HG03039 (cell line): ENCODE results near the gene NF2.

ENCODE experiments used
- ATAC-seq: cut with Tn5 transposase; IDR thresholded peaks from one replicate; pipeline ENCODE4 v1.9.1; 2021; ENCODE audit warnings: mild to moderate bottlenecking, moderate library complexity; ENCODE audit not compliant: unreplicated experiment

NF2 gene

DNA sequence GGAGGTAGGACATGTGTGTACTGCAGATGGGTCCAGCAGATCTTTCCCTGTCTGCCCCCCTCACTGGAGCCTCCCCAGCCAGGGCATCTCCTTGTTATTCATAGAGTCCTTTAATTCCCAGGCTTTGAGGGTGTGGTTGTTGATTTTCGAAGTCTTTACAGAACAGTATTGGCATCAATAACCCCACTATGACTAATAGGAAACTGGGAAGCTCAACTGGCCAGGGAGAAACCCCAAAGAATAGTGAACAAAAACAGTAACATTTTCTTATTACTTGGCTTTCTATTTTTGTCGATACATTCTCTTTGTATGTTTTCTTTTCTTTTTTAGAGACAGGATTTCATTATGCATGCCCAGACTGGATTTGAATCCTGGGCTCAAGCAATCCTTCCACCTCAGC, 57.9 kb downstream of the NF2 start:
- no peak for ATAC-seq

DNA sequence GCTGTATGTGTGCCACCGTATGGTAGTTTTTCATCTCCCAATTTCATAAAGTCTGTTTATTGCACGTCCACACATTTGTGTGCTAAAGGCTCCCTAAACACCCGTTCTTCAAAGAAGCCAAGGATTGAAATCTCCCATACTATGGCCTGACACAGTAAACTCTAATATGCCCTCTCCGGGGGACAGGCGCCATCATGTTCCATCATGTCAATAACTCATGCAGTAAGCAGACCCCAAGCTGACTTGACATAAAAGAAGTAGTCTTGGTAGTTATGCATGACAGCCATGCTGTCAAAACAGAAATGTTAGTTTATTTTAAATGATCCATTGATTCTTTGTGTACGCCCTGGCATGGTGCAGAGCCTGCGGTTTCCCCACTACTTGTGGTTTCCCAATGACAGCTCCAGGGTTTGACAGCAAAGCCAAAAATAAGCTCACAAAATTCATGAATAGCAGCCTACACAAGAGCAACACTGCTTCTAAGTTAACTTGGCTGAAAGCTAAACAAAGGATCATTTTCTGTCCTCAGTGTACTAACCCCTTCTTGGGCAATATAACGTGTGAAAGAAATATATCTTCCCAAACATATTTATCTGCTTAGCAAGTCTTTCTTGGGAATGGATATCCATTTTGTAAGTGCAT, 59.9 kb downstream of the NF2 start:
- no peak for ATAC-seq

DNA sequence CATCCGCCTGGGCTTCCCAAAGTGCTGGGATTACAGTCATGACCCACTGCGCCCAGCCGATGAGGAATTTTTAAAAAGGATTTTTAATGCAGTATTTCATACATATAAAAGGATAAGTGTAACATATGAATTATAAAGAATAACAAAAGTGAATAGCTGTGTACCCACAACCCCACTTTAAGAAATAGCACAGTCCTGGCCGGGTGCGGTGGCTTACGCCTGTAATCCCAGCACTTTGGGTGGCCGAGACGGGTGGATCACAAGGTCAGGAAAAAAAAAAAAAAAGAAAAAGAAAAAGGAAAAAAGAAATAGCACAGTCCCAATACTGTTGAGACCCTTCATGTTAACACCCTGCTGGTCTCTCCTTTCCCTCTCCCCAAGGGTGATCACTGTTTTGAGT, 62.1 kb downstream of the NF2 start:
- no peak for ATAC-seq

DNA sequence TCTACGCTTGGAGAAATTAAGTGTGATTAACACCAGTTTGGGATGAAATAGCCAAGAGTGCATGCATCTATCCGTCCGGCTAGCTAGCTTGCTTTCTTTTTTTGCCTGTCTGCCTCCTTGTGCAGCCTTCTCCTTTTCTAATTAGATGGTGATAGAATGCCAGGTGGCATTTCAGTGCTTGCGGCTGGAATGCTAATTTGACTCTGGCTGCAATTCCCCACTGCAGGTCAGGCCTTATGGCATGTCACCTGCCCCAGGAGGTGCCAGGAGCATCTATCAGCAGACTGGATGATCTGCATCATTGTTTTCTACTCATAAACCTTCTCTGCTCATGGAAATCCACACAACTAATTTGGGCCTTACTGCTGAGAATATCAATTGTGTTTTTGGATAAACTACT, 65.2 kb downstream of the NF2 start:
- no peak for ATAC-seq

DNA sequence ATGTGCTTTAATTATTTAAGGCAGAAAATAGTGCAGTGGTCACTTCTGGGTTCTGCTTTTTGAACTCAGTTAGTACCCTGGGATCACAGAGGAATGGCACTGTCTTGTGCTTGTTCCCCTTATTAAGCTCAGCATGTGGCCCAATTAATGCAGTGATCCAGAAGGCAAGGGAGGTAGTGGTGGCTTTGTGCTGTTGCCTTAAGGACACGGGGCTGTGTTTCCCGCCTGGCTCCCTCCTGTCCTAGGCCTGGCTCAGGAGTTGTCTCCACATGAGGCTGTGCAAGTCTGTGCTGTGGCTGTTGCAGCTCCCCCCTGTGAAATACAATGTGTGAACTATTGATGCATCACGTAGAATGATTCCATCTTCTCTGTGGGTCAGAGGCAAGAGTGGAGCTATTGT, 67.2 kb downstream of the NF2 start:
- no peak for ATAC-seq

DNA sequence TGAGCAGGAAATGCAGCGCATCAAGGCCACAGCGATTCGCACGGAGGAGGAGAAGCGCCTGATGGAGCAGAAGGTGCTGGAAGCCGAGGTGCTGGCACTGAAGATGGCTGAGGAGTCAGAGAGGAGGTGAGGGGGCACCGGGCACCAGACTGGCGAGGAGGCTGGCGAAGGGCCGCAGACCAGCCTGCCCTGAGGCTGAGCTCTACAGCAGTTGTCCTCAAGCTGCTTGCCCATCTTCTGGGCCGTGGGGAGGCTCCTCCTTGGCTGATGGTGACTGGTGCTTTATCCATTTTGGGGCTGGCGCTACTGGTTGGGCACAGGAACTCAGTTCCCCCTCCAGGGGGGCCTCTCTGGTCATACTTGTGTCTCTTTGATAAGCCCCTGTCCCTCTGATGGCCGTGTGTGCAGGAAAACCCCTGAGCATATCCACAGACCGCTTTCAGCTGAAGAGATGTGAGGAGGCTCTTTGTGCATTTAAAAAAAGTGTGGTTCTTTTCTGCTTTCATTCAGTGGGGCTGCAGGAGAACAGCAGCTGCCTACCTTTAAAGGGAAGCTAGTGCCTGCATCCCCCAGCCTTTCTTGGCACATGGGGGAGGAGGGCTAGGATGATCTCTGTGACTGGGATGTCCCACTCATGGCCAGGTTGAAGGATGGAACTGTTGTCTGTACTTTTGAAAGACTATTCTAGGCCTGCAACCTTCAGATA, 70.1 kb downstream of the NF2 start:
- ATAC-seq = no peak

DNA sequence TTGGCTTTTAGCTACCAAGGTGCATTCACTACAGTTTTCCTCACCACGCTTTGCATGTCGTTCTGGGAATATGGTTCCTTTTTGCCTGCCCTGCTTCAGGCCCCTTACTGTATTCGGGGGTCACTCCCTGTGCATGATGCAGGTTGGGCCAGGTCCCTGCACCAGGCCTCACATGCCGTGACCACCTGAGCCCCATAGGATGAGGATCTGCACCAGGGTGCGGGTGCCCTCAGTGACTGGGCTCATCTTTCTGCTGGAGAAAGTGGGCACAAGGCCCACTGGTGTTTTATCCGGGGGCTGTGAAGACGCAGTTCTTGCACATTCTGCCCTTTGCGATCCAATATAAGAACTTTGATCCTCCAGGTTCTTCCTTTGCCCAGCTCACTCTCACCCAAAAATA, 70.7 kb downstream of the NF2 start:
- ATAC-seq = no peak

DNA sequence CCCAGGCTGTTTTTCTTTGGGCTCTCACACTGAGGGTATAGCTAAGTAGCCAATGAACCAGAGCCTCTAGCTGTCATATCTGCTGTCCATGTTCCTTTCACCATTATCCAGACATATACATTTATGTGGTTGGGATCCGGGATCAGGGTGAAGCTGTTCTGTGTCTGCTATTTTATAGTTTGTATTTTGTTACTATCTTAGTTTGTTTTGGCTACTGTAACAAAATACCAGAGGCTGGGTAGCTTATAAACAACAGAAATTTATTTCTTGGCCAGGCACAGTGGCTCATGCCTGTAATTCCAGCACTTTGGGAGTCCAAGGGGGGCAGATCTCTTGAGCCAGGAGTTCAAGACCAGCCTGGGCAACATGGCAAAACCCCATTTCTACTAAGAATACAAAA, 75.9 kb downstream of the NF2 start:
- ATAC-seq = no peak

DNA sequence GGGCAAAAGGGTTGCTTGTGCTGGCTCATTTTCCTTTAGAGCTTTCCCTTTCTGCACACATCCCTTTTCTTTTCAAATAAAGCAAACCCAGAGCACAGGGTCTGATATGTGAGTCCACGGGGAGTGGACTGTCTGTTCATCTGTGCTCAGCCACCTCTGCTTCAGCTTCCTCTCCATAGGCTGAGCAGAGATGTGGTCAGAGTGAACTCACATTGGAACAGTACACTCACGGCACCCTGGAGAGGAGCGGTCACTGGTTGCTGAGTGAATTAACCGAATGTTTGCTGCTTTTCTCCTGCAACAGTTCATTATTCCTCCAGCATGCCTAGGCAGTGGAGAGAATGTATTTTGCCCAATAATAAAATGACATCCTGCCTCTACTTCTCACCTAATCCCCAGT, 80.1 kb downstream of the NF2 start:
- ATAC-seq = no peak

DNA sequence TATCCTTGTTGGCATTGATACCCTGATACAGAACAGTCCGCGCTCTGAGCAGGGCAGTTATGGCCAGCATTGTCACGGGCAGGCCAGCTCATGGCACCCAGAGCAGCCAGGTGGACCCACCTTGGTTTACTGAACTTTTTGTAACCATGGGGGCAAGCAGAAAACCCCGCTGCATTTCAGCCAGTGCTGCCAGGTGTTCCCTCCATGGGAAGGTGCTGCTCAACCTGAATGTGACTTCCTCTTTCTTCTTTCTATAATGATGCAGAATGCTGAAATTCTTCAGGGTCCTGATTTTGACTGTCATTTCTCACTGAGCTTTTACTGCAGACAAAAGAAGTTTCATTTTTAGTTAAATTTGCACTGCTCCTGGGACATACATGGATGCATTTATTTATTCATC, 80.8 kb downstream of the NF2 start:
- no peak for ATAC-seq

DNA sequence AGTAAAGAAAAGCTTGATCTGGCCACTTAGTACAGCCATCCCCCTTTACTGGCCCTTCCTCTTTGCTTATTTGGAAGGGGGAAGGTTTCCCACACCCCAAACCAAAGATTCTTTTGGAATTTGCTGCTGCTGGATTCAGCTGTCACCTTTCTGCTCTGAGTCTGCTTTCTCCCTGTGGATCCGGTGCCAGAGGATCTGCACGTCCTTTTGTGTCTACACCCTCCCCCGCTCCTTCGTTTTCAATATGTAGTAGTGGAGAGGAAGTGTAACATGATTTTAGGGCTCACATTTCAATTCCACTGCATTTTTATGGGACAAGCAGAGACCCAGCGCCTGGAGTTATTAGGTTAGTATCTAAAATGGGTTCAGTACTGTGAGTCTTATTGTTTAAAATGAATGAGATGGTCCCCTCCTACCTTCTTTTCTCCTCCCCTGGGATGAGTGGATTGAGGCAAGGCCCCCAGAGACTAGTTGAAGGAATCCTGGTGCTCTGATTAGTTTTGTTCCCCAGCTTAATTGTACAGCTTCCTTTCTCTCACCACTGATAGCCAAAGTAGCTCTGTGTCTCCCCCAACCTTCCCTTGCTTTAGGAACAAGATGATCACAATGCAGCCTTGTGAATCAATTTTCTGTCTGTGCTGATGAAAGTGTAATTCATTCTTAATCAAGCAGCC, 85.9 kb downstream of the NF2 start:
- no peak for ATAC-seq

DNA sequence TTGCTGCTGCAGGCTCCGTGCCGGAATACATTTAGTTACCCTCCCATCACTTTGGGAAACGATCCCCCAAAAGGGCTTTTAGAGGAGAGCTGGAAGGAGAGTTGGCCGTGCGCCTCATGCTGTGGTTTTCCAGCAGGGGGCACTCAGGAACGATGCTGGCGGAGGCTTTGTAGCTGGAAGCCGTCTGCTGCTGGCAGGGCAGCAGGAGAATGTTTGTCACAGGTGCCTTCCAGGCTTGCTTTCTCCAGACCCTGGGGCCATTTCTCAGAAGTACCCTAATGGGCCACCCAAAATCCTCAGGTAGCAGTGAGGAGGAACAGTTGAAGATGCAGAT, 86.4 kb downstream of the NF2 start:
- no peak for ATAC-seq

DNA sequence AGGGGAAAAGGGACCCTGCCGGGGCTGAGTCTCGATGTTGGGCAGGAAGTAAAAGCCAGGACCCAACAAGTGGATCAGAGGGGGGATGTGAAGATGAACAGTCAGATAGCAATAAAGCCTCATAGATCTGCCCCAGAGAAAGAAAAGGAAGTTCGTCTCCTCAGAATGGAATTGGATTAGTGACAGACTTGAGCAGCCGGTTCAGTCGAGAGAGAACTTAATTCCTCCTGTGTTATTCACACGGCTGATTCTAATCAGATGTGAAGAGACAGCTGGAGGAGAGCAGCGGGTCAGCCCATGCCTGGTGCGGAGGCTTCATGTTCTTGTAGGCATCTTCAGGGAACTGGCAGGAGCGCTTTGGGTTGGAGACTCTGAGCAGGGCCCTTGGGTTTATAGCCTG, 87.0 kb downstream of the NF2 start:
- no peak for ATAC-seq

DNA sequence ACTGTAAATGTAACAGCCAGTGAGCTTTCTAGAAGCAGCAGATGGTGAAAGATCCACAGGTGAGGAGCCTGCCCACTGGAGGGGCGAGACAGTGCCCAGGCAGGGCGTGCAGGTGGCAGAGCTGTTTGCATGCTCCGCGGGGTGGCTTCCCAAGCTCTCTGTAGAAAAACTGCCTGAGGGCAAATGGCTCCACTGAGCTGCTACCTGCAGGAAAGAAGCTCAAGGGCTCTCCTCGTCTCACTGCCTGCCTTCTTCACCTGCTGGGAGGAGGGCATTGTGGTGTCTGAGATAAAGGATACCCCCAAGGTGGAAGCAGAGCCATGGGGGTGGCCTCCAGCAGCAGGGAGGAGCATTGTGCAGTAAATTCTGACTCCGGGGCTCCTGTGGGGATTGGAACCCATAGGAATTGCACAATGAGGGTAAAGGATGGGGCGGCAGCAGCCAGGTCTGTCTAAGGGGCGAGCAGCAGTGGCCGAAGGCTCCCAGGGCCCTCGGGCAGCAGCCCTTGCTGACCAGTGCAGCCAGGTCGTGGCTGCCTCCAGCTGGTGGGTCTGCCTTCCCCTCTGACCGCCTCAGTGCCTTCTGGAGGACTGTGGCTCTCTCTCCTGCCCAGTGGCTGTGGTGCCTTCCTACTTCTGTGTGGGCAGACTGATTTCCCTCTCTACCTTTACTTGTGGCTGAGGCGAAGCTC, 88.3 kb downstream of the NF2 start:
- ATAC-seq = no peak

DNA sequence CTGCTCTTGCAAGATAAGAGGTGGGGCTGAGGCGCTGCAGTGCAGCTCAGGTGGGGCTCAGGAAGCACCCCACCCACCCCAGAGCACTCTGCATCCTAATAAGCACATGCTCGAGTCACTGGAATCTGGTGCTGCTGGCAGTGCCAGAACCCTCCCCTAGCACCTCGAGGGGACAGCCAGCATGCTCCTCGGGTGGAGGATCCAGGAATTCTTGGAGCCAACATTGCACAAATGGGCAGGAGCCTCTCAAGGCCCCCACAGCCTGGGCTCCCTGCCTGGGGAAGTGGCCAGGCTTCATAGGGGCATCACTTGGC, 88.9 kb downstream of the NF2 start:
- ATAC-seq = no peak

DNA sequence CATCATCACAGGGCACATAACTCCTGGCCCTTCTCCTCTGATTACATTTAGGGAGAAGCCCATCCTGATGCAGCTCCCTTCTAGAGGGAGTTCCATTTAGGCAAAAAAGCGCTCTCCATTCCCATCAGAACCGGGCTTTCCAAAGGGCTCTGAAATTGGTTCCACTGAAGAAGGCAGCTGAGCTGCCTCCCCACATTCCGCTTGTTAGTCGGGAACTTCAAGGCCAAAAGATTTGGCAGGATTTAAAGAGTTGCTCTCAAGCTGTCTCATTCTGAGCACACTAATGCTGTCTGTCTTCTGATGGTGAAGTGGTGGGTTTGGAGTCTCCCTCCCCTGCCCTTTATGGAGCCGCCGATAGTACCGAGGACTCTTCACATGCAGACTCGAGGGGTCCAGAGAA, 89.7 kb downstream of the NF2 start:
- no peak for ATAC-seq

DNA sequence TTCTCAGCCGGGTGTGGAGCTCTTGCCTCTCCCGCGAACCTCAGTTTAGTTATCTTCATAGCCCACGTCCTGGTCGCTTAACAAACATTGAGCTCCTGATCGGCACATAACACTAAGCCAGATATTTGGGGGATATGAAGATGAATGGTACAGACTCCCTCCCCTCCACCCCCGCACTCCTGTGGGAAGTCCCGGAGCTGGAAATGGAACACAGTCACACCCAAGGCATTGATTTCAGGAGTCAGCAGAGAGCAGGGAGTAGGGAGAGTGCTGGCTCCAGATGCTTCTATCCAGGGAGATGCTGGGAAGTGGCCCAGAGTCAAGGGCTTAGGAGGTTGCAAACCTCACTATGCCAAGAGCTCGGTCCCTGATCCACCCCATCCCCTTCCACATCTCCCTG, 90.2 kb downstream of the NF2 start:
- ATAC-seq = no peak

DNA sequence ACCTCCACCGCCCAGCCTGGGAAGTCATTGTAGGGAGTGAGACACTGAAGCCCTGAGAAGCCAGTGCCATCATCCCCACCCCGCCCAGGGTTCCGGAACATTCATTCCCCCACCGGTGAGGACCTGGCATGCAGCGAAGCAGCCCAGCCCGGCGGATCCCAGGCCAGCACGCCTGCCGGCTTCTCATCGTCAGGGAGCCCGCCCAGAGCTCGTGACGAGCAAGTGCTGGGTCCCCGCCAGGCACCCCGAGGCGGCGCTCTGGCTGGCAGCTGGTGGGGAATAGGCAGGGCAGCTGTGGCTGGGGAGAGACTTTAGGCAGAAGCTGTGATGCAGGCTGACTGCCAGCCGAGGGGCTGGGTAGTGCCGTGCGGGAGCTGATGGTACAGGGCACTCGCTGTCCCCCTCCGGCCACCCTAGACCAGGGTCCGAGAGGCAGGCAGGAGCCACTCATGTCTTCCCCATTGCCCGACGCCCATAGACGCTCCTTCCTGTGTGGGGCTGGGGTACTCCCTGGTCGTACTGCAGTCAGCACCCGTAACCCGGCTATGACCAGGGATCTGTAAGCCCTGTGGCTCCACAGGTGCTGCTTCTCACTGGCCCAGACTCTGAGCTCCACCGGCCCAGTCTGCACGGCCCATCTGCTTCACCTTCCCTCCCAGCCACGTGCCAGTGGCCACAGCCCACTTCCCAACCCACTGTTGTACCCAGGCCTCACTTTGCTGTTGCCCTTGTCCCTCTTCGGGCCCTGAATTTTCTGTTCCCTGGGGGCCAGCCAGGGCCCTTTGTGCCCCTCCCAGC, 91.9 kb downstream of the NF2 start:
- ATAC-seq = no peak

DNA sequence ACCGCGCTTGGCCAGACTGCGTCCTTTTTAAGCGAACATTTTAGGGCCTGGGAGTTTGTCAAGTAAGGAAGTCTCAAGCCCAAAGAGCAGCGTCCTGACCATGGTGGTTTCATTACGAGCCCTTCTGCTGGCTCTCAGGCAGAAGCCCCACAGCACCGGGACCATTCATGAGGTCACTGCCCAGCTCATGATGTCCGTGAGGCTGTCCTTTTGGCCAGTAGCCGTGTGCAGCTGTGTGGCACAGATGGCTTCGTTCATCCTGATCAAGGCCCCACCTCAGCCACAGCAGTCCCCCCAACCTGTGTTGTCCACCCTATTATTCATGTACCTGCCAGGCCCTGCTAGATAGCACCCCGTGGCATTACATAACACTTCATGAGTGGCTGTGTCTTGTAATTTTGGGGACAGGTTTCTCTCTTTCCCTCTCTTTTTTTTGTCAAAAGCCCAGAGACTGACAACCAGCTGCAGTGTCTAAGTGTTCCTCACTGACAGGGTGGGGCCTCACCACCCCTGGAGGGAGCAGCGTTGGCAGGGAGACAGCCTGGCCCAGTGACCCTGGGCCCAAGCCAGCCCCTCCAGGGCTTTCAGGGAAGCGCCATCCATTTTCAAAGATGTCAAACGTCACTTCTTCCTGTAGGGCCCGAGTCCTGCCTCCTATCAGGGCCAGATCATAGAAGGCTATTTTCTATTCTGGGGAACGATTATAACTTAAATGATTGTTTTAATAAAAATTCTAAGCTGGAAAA, 94.6 kb downstream of the NF2 start:
- no peak for ATAC-seq

DNA sequence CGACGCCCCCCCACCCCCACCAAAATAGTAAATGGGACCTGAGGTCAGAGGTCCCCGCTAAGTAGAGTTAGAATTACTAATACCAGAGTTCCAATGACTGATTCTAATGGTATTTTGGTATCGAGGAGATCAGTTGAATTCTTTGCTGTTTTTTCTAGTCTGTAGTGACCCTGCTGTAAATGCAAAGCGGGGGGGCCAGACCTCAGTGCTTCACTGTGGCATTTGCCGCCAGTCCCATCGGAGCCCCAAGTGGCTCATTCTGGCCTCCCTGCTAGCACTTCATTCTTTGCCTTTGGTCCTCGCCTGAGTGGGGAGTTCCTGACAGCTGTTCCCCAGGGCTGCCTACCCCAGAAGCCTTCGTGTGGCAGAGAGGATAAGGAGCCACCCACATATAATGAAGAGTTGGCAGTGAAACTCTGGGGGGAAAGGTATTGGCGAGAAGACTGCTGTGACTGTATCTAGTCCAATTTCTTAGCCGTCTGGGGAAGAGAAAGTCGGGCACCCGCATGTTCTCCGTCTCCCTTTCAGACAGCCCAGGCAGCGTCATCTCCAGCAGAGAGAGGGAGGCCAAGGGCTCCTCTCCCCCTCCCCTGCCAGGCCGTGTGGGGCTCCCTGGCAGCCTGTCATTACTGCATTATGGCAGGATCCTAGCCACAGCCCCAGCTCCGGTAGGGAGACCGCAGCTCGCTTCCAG, 96.9 kb downstream of the NF2 start:
- no peak for ATAC-seq
